Cardiac fibroblast (primary cell): Measurements from ENCODE around the gene POU5F1.
A peak's percentile ranks its signal among the peaks of the same experiment; 100 is the strongest.

ENCODE experiments used
- DNase-seq, 2 donors: peaks; one replicate each; pipeline versions ENCODE4 v3.0.0 to v3.0.0-alpha.2; 2010; ENCODE audit warnings: low read depth in 2 of 2
- H3K4me3 ChIP-seq, 2 donors: replicated peaks in 1 of 2; 1 replicate in 1 of 2; 2 replicates in 1 of 2; pipeline ENCODE4 v1.5.1; 2011; ENCODE audit warnings: low read depth in 2 of 2, low read length in 2 of 2, mild to moderate bottlenecking in 2 of 2, moderate library complexity in 1 of 2
- TF ChIP-seq, protein P1 (sequence below): IDR thresholded peaks from one replicate; pipeline ENCODE4 v1.5.1; 2011; ENCODE audit warnings: low read depth, mild to moderate bottlenecking, low read length, inconsistent platforms

Gene POU5F1

DNA sequence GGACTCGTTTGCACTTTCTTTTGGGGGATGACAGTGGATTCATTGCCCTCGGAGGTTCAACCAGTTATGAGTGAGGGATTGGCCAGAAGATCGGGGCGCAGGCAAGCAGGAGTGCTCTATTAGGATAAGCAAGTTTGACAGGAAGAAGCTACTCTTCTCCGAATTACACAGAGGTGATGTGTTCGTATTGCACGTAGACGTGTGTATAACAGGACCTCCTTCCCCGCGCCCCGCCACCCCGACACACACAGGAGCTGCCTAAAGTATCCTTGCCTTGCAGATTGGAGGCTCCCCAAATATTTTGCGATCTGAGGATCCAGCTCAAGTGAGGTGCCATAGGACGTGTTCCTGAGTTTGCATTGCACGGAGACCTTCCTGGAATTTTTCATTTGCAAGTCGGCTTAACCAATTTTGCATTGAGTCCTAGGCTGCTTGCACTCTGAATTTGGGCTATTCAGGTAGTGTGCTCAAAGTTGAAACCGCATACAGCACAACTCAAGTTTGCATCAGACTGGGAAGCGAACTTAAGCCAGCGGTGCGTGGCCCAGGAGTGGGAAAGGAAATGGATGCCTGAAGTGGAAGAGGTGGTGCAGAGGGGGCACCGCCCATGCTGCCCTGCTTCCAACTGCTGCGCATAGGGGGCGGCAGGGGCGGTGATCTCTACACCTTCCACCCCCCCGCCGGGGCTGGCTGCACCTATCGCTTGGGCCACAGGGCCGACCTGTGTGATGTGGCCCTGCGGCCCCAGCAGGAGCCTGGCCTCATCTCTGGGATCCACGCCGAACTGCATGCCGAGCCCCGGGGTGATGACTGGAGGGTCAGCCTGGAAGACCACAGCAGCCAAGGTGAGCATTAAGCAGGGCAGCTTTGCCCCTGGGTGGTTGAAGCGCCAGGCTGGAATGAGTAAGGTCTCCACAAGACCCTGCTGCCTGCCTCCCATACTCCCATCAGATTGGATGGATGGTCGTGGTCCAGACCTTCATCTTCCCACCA lies 11.3 kb downstream of the POU5F1 start:
- TF ChIP-seq, protein P1, sequence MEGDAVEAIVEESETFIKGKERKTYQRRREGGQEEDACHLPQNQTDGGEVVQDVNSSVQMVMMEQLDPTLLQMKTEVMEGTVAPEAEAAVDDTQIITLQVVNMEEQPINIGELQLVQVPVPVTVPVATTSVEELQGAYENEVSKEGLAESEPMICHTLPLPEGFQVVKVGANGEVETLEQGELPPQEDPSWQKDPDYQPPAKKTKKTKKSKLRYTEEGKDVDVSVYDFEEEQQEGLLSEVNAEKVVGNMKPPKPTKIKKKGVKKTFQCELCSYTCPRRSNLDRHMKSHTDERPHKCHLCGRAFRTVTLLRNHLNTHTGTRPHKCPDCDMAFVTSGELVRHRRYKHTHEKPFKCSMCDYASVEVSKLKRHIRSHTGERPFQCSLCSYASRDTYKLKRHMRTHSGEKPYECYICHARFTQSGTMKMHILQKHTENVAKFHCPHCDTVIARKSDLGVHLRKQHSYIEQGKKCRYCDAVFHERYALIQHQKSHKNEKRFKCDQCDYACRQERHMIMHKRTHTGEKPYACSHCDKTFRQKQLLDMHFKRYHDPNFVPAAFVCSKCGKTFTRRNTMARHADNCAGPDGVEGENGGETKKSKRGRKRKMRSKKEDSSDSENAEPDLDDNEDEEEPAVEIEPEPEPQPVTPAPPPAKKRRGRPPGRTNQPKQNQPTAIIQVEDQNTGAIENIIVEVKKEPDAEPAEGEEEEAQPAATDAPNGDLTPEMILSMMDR, result peak; percentile 6
- peak overlapping the region; percentile 74 to 89 for H3K4me3 ChIP-seq
- DNase-seq, result peak; percentile 17 to 36

- TF ChIP-seq, protein P1, result no peak
- peak within 1 kb of the TSS; percentile 74 to 89 for H3K4me3 ChIP-seq
- peak; percentile 100 for DNase-seq
Measured at GRCh38 chr6:31158140-31158862, 12.2 kb downstream of the POU5F1 start, which contains the start of gene TCF19. Gene TCF19, plus strand, starts transcription at chr6:31158589. Its CDS starts 881 bp downstream, at chr6:31159470.

GRCh38 chr6:31157513-31158139 lies 12.9 kb downstream of the POU5F1 start, which contains the start of gene CCHCR1:
Gene CCHCR1, minus strand, starts transcription at chr6:31157802. Its CDS starts 202 bp downstream, at chr6:31157600.
- DNase-seq, result peak in 1 of 2 donors; percentile 4
- TF ChIP-seq, protein P1, result no peak
- H3K4me3 ChIP-seq, result peak within 1 kb of the TSS; percentile 74 to 89

DNA sequence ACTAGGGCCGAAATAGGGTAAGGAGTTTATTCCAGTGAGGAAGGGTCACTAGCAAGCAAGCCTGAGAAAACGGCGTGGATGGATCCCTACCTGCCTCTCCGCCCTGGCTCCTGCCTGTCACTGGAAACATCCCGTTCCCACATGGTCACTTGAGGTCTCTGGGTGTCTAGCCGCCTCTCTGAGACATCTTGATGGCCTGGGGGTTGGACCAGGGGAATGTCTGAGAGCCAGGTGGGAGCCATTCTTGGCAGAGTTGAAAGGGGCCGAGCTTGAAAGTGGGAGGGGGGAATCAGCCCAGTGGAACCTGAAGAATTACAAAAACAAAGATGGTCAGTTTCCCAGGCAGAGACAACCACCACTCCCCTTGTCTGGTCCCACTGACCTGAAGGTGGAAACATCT lies 13.8 kb downstream of the POU5F1 start:
- DNase-seq, result no peak
- no peak overlapping the region for H3K4me3 ChIP-seq
- TF ChIP-seq, protein P1, result no peak

DNA sequence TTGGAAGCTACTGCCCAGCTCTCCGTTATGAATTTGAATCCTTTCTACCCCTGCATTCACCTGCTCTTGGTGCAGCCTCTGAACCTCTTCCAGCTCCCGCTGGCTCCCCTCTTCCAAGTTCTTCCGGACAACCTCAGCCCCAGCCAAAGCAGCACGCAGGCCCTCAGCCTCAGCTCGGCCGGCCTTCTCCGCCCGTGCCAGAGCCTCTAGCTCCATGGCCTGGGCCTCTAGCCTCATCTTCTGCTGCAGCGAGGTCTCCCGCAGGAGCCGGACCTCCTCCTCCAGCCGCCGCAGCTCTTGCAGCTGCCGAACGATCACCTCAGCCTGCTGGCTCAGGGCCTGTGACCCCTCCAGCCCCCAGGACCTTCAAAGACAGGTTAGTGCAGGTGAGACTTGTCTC lies 16.0 kb downstream of the POU5F1 start:
- TF ChIP-seq, protein P1, result no peak
- no peak for DNase-seq
- H3K4me3 ChIP-seq, result no peak overlapping the region

DNA sequence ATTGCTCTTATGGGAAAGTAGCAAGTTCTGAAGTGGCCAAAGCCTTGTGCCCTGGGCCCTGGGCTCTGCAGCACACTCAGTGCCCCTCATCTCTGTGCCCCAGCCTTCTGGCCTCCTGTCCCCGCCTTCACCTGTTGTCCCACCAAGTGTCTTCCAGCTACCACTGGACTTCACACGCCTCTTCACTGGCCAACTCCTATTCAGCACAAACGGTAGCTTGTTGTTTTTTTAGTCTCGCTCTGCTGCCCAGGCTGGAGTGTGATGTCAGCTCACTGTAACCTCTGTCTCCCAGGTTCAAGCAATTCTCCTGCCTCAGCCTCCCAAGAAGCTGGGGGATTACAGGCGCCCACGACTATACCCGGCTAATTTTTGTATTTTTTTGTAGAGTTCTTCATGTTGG lies 17.7 kb downstream of the POU5F1 start:
- DNase-seq, result no peak
- TF ChIP-seq, protein P1, result no peak
- no peak overlapping the region for H3K4me3 ChIP-seq
